HG03571 (cell line): Measurements from ENCODE around the gene CLCNKB.
"Not testable (repeated sequence)": the region's sequence is repeated elsewhere in the genome, so short reads cannot be mapped to it uniquely, and the experiment has no call there.

Experiments
- ATAC-seq: cut with Tn5 transposase; IDR thresholded peaks from one replicate; pipeline ENCODE4 v1.9.1; 2021; ENCODE audit not compliant: unreplicated experiment

Gene CLCNKB

GRCh38 chr1:16056521-16056912 lies 12.9 kb downstream of the CLCNKB start:
- ATAC-seq, result not testable (repeated sequence)

- not testable (repeated sequence) for ATAC-seq
Measured at GRCh38 chr1:16057314-16057915, 13.8 kb downstream of the CLCNKB start.

GRCh38 chr1:16058394-16059120 lies 15.0 kb downstream of the CLCNKB start:
- not testable (repeated sequence) for ATAC-seq

- ATAC-seq, result no peak
Measured at GRCh38 chr1:16061266-16061665, 17.7 kb downstream of the CLCNKB start.

GRCh38 chr1:16061989-16062686 lies 18.6 kb downstream of the CLCNKB start:
- not testable (repeated sequence) for ATAC-seq

- ATAC-seq, result not testable (repeated sequence)
Measured at GRCh38 chr1:16062687-16063075, 19.1 kb downstream of the CLCNKB start.

GRCh38 chr1:16063226-16063829 lies 19.7 kb downstream of the CLCNKB start:
- ATAC-seq, result no peak

- ATAC-seq, result no peak
Measured at GRCh38 chr1:16063921-16064320, 20.3 kb downstream of the CLCNKB start.

GRCh38 chr1:16064536-16065268 lies 21.1 kb downstream of the CLCNKB start:
- no peak for ATAC-seq

- no peak for ATAC-seq
Measured at GRCh38 chr1:16065269-16065576, 21.6 kb downstream of the CLCNKB start.

GRCh38 chr1:16066245-16066644 lies 22.7 kb downstream of the CLCNKB start:
- ATAC-seq, result no peak

- no peak for ATAC-seq
Measured at GRCh38 chr1:16067127-16067768, 23.7 kb downstream of the CLCNKB start.

GRCh38 chr1:16067933-16068332 lies 24.4 kb downstream of the CLCNKB start:
- ATAC-seq, result no peak

- no peak for ATAC-seq
Measured at GRCh38 chr1:16068356-16069270, 25.0 kb downstream of the CLCNKB start.

- no peak for ATAC-seq
Measured at GRCh38 chr1:16070640-16071355, 27.2 kb downstream of the CLCNKB start.

- no peak for ATAC-seq
Measured at GRCh38 chr1:16071614-16072013, 28.0 kb downstream of the CLCNKB start.

GRCh38 chr1:16072095-16072494 lies 28.5 kb downstream of the CLCNKB start:
- ATAC-seq, result no peak

- ATAC-seq, result no peak
Measured at GRCh38 chr1:16072616-16073484, 29.3 kb downstream of the CLCNKB start.
